NCI-H82 treated with DMSO at 0.1 percent for 48 hours (cell line): Measurements from ENCODE around the gene GUCY2C.
"Not testable (repeated sequence)": the region's sequence is repeated elsewhere in the genome, so short reads cannot be mapped to it uniquely, and the experiment has no call there.

Experiments
- DNase-seq: peaks from one replicate; lab custom pipeline; 2025; ENCODE audit not compliant: unreplicated experiment; lab: John Stamatoyannopoulos, UW

GUCY2C gene

DNA sequence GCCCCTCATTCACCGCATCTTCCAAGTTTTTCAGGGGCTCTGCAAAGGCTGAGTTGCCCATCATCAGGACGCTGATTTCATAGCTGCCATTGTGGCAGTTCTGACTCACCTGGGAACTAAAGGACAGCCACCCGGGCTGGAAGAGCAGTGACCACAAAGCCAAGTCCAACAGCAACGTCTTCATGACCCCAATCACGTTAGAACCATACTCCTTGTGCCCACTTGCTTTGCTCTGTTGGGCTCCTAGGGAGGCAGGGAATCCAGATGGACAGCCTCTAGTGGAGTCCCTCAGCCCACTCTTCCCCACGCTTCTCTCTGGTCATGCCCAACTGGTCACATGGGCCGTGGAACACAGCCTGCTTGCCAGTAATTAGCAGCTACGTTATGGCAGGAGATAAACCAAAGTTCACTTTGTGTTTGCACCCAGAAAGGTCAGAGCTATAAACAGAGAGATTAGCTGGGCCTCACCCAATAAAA is at the start of gene GUCY2C:
Gene GUCY2C, minus strand, starts transcription at position 335 of the 477 bp plus-strand sequence. Its CDS starts 151 bp downstream, at position 184.
- no peak for DNase-seq

GRCh38 chr12:14743061-14743460 is 46.7 kb upstream of the GUCY2C start:
- no peak for DNase-seq

DNA sequence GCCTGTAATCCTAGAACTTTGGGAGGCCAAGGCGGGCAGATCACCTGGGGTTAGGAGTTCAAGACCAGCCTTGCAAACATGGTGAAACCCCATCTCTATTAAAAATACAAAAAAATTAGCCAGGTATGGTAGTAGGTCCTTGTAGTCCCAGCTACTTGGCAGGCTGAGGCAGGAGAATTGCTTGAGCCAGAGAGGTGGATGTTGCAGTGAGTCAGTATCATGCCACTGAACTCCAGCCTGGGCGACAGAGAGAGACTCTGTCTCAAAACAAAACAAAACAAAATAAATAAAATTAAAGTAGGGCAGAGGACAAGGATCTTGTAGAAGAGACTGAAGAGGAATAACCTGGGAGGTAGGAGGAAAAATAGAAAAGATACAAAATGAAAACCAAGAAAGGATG is 45.5 kb upstream of the GUCY2C start:
- no peak for DNase-seq

- DNase-seq: no peak
These were observed 44.8 kb upstream of the GUCY2C start for GRCh38 chr12:14741153-14741552.

DNA sequence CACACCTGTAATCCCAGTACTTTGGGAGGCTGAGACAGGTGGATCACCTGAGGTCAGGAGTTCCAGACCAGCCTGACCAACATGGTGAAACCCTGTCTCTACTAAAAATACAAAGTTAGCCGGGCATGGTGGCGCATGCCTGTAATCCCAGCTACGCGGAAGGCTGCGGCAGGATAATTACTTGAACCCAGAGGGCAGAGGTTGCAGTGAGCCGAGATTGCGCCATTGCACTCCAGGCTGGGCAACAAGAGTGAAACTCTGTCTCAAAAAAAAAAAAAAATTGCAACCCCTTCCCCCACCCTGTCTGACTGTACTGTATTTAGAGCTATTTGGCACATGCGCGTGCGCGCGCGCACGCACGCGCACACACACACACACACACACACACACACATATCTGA is 40.0 kb upstream of the GUCY2C start:
- not testable (repeated sequence) for DNase-seq

DNA sequence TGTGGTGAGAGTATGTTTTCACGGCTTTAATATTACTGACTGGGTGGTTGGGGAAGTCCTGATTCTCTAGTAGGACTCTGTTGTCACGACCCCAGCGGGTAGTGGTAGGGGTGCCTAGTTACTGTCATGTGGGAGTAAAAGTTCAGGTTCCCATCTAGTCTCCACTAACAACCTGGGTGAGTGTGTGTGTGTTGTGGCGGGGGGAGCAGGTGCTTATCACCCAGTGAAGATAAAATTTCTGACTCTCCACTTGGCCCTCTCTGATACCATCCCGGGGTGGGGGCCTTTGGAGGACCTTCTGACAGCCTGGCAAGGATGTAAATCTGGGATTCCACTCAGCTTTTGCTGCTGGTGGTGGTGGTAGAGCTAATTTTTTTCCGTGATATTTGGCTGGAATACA is 35.4 kb upstream of the GUCY2C start:
- no peak for DNase-seq

GRCh38 chr12:14729586-14729985 is 33.2 kb upstream of the GUCY2C start:
- no peak for DNase-seq

DNA sequence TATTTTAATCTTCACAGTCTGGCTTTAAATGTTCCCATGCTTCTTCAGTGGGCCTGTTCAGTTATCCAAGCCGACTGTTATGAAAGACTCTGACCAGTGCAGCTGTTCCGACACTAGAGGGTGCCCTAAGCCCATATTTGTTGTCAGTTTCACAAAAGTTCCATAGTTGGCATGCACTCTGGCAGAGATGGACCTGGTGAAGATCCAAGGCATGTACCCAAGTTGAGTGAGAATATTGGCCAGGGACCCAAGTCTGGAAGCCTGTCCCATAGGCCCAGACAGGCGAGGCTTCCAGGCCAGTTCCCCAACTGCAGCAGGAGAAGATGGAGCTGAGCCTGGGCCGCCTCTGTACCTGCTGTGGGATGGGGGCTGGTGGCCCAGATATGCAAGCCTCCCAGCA is 27.4 kb upstream of the GUCY2C start:
- peak; percentile 17 for DNase-seq

DNA sequence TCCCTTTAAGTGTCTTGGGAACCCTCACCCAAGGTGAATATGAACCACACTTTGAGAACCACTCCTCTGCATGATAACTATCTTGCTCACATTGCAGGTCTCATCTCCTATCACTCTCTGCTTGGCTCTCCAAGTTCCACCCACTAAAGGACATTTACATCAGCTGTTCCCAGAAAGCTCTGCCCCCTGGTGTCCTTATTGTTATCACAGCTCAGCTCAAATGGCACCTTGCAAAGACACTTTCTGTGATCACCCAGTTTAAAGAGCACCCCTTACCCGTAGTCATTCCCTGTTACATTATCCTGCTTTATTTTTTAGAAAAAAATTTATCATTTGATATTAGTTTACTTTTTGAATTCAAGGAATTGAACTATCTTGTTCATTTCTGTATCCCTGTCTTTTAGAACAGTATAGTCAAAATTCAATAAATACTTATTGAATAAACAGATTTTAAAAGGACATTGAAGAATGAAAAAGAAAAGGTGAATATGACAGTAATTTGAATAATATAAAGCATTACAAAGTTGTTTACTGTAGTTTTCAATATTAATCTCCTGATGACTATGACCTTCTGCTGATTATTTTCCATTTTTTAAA is 20.5 kb upstream of the GUCY2C start:
- DNase-seq: peak; percentile 10

- DNase-seq: no peak
These were observed 18.0 kb upstream of the GUCY2C start for GRCh38 chr12:14714437-14714836.

DNA sequence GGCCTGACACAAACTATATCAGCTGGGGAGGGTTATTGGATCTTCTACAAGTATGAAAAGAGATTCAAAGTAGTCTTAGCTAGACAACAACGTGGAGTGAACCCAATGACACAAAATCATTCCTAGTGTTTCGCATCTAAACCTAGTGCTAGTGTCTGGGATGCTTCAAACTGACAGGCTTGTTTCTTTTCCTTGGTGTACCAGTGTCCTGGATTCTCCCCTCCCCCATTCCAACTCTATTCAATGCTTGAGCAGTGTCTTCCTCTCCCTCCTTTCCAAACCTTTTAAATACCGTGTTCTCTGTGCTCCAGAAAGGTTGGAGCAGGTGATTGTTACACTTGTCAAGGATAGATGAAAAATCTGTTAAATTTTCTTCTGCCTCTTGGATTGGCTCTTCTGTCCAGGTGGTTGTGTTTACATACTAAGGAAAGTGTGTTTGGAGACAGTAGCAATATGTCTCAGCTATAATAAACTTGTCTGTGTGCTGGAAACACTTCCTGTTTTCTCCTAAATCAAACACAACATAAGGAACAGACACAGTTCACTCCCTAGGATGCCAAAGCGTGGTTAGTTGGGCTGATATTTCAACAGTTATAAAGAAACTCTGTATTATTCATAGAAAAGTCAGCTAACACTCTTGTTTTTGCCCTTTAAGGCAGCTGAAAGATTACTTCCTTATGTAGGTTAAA is 14.4 kb upstream of the GUCY2C start:
- no peak for DNase-seq

DNA sequence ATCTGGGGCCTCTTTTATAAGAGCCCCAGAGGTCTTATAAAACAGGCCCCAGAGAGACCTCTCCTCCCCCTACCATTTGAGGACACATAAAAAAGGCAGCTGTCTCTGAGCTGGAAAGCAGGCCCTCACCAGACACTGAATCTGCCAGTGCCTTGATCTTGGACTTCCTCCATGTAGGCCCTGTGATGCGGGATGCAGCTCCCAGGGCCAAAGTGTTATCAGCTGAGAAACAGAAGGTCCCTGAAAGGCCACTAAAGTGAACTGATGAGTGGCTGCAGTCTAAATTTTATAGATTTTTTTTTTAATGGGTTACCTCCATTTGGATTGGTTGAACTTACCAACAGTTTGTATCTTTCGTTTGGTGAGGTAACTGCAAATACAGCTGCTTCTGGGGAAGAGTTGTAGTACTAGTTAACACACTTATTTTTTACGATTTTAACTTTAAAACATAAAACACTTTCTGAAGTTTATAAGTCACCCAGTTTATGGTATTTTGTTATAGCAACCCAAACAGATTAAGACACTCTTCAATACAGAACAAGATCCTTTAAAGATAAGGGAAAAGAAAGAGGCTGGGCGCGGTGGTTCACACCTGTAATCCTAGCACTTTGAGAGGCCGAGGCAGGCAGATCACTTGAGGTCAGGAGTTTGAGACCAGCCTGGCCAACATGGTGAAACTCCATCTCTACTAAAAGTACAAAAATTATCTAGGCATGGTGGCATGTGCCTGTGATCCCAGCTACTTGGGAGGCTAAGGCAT is 5.6 kb upstream of the GUCY2C start:
- no peak for DNase-seq

GRCh38 chr12:14700935-14701334 is 4.5 kb upstream of the GUCY2C start:
- no peak for DNase-seq

DNA sequence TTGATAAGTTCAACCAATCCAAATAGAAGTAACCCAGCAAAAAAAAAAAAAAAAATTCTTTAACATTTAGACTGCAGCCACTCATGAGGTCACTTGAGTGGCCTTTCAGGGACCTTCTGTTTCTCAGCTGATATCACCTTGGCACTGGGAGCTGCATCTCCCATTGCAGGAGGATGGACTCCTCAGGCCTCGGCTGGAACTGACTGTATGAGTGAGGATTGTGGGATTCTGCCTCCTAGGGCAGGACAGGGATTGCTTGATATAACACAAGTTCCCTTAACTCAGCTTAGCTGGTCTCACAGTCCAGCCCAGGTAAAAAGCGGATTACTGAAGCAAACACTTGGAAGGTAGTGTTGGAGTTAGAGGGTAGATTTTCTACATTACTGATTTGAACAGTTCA is 3.5 kb upstream of the GUCY2C start:
- DNase-seq: no peak

GRCh38 chr12:14698555-14698954 is 2.2 kb upstream of the GUCY2C start:
- no peak for DNase-seq

DNA sequence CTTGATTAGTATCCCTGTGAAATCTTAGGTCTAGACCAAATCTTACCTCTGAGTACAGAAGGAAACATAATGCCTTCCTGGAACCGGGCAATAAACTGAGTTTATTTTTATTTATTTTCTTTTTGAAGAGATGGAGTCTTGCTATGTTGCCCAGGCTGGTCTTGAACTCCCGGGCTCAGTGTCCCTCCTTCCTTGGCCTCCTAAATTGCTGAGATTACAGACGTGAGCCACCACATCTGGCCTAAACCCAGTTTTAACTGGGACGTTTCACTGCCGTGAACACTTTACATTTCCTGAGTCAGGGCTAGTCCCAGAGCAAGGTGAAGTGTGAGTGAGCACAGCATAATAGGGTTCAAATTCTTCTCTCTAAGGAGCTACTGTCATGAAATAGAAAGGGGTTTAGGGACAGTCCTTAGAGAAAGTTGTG is 671 bp downstream of the GUCY2C start:
- no peak for DNase-seq

GRCh38 chr12:14694970-14695369 is 1.4 kb downstream of the GUCY2C start:
- DNase-seq: no peak

GRCh38 chr12:14694145-14694714 is 2.2 kb downstream of the GUCY2C start:
- no peak for DNase-seq

GRCh38 chr12:14693116-14693515 is 3.3 kb downstream of the GUCY2C start:
- DNase-seq: no peak

DNA sequence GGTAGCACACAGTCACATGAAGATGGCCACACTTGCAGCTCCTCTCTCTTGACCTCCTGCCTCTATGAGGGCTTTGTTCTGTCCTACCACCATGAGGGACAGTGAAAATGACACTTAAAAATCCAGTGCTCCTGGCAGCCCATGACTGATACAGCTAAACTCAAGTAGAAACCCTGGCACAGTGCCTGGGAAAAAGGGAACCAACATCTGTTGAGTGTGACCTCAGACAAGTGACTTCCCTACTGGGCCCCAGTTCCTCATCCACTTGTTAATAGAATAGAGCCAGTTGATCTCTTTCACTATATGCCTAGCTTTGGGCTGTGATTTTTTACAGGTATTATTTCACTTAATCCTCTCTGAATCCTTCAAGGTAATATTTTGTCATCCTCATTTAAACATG is 4.8 kb downstream of the GUCY2C start:
- no peak for DNase-seq

GRCh38 chr12:14689996-14690395 is 6.4 kb downstream of the GUCY2C start:
- no peak for DNase-seq

GRCh38 chr12:14689144-14689543 is 7.3 kb downstream of the GUCY2C start:
- no peak for DNase-seq
